Parathyroid adenoma (tissue), 2 donors: ENCODE measurements around the gene SMG9.
A peak's percentile ranks its signal among the peaks of the same experiment; 100 is the strongest.

Experiments used
- H2AFZ ChIP-seq: fragments of 300-600 bp; sonication (generic); one replicate; pipeline ENCODE4 v1.7.0; 2017; ENCODE audit warnings: antibody characterized with exemption, mild to moderate bottlenecking
- H3K27ac ChIP-seq: fragments of 300-600 bp; sonication (generic); one replicate; pipeline ENCODE4 v1.7.0; 2017
- H3K27me3 ChIP-seq: fragments of 300-600 bp; sonication (generic); one replicate; pipeline ENCODE4 v1.7.0; 2017; ENCODE audit warnings: low read length; ENCODE audit not compliant: control insufficient read depth, insufficient read depth
- H3K36me3 ChIP-seq: fragments of 300-600 bp; sonication (generic); one replicate; pipeline ENCODE4 v1.7.0; 2017; ENCODE audit warnings: low read length; ENCODE audit not compliant: control insufficient read depth, insufficient read depth
- H3K4me1 ChIP-seq: fragments of 300-600 bp; sonication (generic); one replicate; pipeline ENCODE4 v1.7.0; 2017; ENCODE audit warnings: control low read depth
- H3K4me2 ChIP-seq: fragments of 300-600 bp; sonication (generic); one replicate; pipeline ENCODE4 v1.7.0; 2017; ENCODE audit warnings: low read length
- H3K4me3 ChIP-seq: fragments of 300-600 bp; sonication (generic); one replicate; pipeline ENCODE4 v1.7.0; 2017; ENCODE audit warnings: low read depth, low read length
- H3K79me2 ChIP-seq: fragments of 300-600 bp; sonication (generic); one replicate; pipeline ENCODE4 v1.7.0; 2017; ENCODE audit warnings: control low read depth
- H3K9ac ChIP-seq: fragments of 300-600 bp; sonication (generic); one replicate; pipeline ENCODE4 v1.7.0; 2017; ENCODE audit warnings: mild to moderate bottlenecking
- H3K9me3 ChIP-seq: fragments of 300-600 bp; sonication (generic); one replicate; pipeline ENCODE4 v1.7.0; 2017; ENCODE audit warnings: low read length; ENCODE audit not compliant: control insufficient read depth
- CTCF ChIP-seq: fragments of 300-600 bp; sonication (generic); IDR thresholded peaks from one replicate; pipeline ENCODE4 v1.7.0; 2017; ENCODE audit warnings: antibody characterized with exemption, mild to moderate bottlenecking
- donor health status: primary hyperparathyroidism.

SMG9 gene

DNA sequence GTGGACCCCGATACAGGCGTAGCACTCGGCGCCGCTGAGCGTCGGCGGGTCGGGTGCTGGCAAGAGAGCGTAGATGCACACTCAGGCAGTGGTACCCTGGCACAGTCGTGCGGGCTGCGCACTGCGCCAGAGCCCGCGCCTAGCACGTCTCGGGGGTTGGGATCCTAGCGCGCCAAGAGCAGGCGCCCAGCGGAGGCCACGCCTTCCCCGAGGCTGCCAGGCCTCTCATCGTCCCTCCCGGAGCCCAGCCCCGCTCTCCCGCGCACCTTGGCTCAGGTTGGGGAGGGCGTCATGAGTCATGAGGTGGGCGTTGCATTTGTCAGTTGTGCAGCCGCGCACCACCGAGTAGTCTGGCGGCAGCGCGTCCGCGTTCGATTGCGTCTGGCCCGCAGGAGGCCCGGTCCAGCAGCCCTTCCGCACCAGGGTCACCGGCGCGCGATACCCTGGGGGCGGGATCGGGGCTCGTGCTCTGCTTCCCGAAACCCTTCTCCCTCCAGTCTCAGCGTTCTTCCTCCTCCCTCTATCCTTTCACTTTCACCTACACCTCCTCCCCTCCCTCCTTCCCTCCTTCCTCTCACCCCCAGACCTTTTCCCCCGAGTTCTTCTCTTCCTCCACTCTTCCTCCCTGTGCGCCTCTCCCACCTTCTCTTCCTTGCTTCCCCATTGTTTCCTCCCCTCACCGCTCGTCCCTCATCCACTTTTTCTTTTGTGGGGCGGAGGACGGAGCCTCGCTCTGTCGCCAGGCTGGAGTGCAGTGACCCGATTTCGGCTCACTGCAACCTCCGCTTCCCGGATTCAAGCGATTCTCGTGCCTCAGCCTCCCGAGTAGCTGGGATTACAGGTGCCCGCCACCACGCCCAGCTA is 44.0 kb upstream of the SMG9 start:
- H3K9me3 ChIP-seq, result no peaks in the 10 kb centered on the region
- peak overlapping the region; percentile 48 for H3K4me2 ChIP-seq
- H3K9ac ChIP-seq, result no peak overlapping the region
- H2AFZ ChIP-seq, result peak overlapping the region; percentile 87
- TF ChIP-seq CTCF, result no peak
- H3K27me3 ChIP-seq, result no peaks in the 10 kb centered on the region
- H3K79me2 ChIP-seq, result no peaks in the 10 kb centered on the region
- no peaks in the 10 kb centered on the region for H3K36me3 ChIP-seq
- no peak overlapping the region for H3K27ac ChIP-seq
- H3K4me1 ChIP-seq, result no peaks in the 10 kb centered on the region
- H3K4me3 ChIP-seq, result peak overlapping the region; percentile 27

- Histone ChIP-seq H3K9ac (no peak overlapping the region), H3K27me3 (no peaks in the 10 kb centered on the region), H3K9me3 (no peaks in the 10 kb centered on the region), H3K4me2 (peak overlapping the region; percentile 48), H3K27ac (no peak overlapping the region), H2AFZ (peak overlapping the region; percentile 87), H3K4me3 (peak overlapping the region; percentile 27), H3K79me2 (no peaks in the 10 kb centered on the region), H3K4me1 (no peaks in the 10 kb centered on the region), H3K36me3 (no peaks in the 10 kb centered on the region)
- TF ChIP-seq CTCF, result no peak
Observed at GRCh38 chr19:43798026-43798545, 43.3 kb upstream of the SMG9 start.

- TF ChIP-seq CTCF, result no peak
- no peaks in the 10 kb centered on the region for H3K9me3 ChIP-seq
Observed at GRCh38 chr19:43797556-43797955, 42.8 kb upstream of the SMG9 start.

DNA sequence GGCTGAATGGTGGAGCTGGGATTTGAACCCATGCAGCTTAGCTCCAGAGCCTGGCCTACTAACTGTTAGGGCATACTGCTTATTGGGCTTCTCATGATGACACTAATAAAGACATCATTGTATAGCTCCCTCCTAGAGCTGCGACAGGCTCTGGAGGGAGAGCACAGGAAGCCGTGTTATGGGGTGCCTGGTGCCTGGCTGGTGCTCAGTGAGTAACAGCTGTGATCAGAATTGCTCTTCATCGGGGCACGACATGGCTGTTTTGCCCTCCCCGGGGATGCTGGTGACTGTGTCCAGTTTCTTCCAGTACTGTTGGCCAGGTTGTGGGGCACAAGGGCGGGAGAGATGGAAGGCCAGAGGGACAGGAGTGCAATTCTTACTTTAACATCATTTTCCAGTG is 42.4 kb upstream of the SMG9 start:
- Histone ChIP-seq H3K9me3 (no peaks in the 10 kb centered on the region), H3K79me2 (no peaks in the 10 kb centered on the region), H3K4me1 (no peaks in the 10 kb centered on the region), H3K9ac (no peak overlapping the region), H3K27ac (no peak overlapping the region), H3K36me3 (no peaks in the 10 kb centered on the region), H3K4me2 (no peak overlapping the region), H2AFZ (no peak overlapping the region), H3K4me3 (no peak overlapping the region), H3K27me3 (no peaks in the 10 kb centered on the region)
- no peak for TF ChIP-seq CTCF

More at GRCh38 chr19:43797556-43797955, 42.8 kb upstream of the SMG9 start:
- H3K27me3 ChIP-seq, result no peaks in the 10 kb centered on the region
- H3K79me2 ChIP-seq, result no peaks in the 10 kb centered on the region
- no peak overlapping the region for H3K4me2 ChIP-seq
- no peaks in the 10 kb centered on the region for H3K36me3 ChIP-seq
- no peaks in the 10 kb centered on the region for H3K4me1 ChIP-seq
- H3K4me3 ChIP-seq, result no peak overlapping the region
- no peak overlapping the region for H3K9ac ChIP-seq
- no peak overlapping the region for H2AFZ ChIP-seq
- no peak overlapping the region for H3K27ac ChIP-seq
